Activated naive CD4-positive, alpha-beta T cell (primary cell): ENCODE results near the gene KCTD20.
"Not testable (repeated sequence)": the region's sequence is repeated elsewhere in the genome, so short reads cannot be mapped to it uniquely, and the experiment has no call there.

Experiments
- DNase-seq, 4 experiments: peaks; one replicate each; lab custom pipeline; 2025; lab: John Stamatoyannopoulos, UW

The KCTD20 gene

DNA sequence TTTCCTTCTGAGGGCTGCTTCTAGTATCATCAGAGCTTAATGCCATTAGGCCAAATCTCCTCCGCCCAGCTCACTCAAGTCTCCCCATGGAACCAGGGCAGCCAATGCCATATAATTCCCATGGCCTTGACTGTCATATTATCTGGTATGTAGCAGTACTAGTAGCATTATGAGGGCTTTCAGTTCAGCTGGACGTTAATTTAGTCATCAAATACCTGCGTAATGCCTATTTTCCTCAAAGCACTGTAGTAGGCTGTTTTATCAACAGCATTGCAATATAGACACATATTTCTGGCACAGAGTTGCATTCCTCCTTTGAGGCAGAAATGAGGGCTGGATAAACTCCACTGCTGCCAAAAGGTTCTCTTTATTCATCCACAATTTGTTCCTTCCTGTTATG is 1.7 kb downstream of the KCTD20 start:
- no peak for DNase-seq

DNA sequence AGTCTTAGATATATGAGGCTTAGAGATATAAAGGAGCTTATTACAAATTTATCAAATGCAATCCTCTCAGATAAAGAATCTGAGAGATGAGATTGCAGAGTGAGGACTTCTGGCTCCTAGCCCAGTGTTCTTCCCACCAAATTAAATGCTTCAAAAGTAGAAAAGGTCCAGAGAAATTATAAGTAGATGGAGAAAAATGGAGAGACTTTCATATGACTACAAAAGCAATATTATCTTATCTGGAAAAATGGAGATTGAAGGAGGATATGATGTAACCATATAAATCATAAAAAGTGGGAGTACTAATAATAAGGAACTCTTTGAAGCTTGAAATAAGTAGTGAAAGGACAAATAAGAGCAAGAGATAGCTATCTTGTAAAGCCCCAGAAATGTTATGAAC is 2.8 kb downstream of the KCTD20 start:
- DNase-seq: no peak

DNA sequence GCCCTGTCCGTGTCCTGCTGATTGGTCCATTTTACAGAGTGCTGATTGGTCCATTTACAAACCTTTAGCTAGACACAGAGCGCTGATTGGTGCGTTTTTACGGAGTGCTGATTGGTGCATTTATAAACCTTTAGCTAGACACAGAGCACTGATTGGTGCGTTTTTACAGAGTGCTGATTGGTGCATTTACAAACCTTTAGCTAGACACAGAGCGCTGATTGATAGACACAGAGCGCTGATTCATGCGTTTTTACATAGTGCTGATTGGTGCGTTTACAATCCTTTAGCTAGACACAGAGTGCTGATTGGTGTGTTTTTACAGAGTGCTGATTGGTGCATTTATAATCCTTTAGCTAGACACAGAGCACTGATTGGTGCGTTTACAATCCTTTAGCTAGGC is 6.4 kb downstream of the KCTD20 start:
- DNase-seq: not testable (repeated sequence)

DNA sequence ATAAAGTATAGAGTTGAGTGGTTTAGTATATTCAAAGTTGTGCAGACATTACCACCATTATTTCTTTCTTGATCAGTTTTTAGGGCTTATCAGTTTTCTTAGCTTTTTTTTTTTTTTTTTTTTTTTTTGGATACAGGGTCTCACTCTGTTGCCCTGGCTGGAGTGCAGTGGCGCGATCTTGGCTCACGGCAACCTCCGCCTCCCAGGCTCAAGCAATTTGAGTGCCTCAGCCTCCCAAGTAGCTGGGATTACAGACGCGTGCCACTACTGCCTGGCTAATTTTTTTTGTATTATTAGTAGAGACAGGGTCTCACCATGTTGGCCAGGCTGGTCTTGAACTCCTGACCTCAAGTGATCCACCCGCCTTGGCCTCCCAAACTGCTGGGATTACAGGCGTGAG is 10.1 kb downstream of the KCTD20 start:
- not testable (repeated sequence) for DNase-seq

DNA sequence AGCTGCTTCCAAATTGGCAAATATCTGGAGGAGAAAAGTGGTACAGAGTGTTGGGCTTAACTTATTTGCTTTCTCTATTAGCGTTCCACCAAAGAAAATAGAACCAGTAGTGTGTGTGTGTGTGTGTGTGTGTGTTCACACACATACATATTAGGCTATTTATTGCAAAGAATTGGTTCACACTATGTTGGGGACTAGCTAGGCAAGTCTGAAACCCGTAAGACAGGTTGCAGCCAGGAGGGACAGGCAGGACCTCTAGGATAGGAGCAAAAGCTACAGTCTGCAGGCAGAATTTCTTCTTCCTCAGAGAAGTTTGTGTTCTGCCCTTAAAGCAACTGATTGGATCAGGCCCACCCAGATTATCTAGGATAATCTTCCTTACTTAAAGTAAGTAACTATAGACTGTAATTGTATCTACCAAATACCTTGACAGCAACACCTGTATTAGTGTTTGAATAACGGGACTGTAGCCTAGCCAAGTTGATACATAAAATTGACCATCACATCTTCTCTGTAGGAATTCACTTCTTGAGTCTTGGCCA is 12.8 kb downstream of the KCTD20 start:
- no peak for DNase-seq

DNA sequence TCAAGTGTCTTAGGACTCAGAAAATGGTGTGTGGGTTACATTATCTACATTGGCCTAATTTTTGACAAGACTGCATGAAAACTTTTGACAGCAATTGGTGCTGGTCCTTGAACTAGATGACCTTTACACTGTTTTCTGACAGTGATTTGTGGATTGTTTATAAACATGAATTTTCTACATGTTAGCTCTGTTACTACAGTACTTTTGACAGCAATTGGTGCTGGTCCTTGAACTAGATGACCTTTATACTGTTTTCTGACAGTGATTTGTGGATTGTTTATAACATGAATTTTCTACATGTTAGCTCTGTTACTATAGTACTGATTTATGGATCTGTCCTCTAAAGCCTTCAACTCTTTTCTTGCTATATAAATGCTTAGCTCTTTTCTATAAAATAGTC is 16.7 kb downstream of the KCTD20 start:
- no peak for DNase-seq

DNA sequence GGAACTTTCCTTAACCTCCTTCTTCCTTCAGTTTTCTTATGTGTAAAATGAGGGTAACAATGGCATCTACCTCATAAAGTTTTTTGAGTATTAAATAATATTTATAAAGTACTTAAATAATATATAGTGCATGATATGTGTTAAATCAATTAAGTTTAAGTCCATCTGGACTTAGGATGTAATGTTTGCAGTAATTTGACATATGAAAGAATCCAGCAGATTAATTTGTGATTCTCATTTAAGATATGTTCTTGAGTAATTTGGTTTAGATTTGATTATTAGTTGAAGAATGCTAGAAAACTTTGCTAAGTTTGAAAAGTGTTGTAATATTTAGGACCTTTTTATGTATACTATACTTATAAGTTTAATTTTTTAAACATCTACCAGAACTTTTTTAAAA is 18.1 kb downstream of the KCTD20 start:
- no peak for DNase-seq

DNA sequence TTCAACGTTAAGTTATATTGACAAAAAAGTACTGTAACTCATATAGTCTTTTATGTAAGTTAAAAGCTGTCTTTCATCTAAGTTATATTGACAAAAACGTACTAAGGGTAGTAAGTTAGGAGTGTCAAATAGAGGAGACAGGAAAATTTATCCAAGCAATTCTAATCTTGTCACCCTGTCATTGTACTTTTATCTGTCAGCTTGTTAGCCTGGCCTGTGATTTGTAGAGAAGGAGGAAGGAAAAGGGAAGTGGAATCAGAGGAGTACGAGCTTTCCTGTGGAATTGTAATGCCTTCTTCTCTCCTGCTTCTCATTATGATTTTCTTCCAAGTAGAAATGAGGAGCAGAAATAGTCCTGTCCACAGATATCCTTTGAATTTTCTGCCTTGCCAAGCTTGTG is 18.8 kb downstream of the KCTD20 start:
- no peak for DNase-seq

DNA sequence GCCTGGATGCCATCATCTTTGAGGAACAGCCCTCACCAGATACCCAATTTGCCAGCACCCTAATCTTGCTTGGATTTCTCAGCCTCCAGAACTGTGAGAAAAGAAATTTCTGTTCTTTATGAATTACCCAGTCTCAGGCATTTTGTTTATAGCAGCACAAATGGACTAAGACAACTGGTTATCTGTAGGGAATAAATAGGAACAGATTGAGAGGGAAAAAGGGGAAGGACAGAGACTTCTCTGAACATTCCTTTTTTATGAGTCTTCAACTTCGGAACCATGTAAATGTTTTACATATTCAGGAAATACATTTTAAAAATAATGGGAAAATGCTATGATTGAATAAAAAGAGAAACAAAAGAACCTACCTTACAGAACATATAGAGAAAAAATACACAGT is 20.9 kb downstream of the KCTD20 start:
- no peak for DNase-seq

DNA sequence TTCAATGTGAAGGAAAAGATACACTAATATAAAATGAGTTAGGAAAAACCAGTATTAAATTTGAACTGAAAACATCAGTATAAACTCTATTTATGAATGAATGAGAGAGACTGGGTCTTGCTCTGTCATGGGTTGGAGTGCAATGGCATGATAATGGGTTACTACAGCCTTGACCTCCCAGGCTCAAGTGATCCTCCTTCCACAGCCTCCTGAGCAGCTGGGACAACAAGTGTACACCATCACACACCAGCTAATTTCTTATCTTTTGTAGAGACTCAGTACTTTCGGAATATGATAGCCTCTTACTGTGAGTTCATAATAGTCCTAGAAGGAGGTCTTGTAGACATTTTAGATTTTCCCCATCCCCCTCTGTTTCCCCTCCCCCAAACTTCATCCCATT is 21.4 kb downstream of the KCTD20 start:
- no peak for DNase-seq

DNA sequence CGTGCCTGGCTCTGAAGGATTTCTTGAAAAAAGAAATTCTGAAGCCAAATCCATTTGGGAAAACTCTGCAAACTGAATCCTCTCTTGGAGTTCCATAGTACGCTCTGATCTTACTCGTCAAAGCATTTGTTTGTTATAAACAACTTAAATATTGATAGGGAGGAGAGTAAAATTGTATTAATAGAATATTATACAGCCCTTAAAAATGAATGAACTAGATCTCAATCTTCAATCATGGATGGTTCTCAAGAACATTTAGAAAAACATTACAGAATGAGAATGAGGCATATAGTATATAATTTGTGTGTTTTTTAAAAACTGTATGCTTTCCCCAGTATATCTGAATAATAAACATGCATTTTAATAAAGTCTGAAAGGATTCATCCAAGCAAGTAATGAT is 24.8 kb downstream of the KCTD20 start:
- no peak for DNase-seq

DNA sequence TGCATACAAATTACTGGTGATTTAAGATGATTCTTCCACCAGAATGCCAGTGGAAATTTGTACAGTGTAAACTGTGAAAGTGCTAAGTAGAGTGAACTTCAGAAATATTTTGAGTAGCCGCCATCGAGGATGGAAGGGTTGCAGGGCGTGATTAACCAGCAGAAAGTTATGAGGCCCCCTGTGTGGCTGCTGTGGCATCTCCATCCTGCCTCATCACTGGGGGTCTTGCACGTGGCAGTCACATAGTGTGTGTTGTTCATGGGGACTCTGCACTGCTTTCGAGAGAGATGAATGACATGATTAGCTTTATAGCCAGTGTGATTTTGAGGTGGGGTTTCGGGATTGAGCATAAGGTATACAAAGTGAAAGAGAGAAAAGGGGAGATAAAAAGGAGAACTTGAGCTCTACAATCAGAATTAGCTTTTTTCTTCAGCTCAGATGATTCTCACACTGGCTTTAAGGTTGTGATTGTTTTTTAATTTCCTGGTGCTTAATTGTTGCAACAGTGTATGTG is 26.4 kb downstream of the KCTD20 start:
- no peak for DNase-seq

DNA sequence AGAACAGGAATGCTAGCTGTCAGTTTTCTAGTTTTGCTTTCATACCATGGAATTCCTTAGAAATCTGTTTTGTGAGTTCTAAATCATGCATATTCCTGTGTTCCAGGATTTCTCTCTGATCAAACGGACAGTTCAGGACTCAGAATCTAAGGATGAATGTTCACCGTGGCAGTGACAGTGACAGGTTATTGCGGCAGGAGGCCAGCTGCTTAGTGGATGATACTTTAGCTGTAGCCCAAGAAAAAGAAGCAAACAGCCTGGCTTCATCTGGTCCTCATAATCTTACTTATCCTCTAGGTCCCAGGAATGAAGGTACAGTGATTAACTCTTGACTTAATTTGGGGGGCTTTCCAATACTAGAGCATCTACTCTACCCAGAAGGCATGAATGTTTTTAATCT is 27.1 kb downstream of the KCTD20 start:
- no peak for DNase-seq

DNA sequence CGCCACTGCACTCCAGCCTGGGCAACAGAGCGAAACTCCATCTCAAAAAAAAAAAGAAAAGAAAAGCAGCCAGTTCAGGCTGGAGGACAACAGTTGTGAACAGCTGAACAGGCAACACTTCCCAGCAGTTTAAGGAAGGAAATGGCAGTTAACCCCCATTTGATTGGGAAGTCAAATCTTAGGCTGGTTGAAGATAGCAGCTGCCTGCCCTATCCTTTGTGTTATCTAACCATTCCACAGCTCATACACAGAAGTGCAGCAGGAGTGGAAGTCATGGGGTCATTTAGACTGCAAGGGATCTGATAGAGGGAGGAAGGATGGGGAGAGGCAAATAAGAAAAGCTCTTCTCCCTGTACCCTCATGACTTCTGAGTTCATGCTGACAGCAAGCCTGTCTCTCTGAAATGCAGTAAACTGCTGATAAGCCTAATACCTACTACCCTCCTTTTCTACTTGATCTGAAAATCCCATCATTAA is 35.3 kb downstream of the KCTD20 start:
- no peak for DNase-seq

DNA sequence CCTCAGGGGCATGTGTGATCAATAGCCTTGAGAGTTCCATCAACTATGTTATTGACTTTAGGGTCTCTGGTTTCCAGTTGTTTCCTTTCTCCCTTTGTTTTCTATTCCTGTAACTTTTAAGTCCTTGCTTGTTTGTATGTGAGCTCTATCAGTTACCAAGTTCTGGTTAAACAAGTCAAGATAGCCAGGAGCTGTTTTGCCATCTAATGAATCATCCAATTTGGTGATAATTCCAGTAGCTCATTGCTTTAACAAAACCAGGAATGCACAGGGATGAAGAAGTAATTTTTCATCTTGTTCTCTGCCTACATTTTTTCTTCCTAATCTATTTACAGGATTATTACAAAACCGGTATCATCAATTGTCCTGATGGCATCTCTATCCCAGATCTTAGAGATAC is 36.5 kb downstream of the KCTD20 start:
- no peak for DNase-seq

DNA sequence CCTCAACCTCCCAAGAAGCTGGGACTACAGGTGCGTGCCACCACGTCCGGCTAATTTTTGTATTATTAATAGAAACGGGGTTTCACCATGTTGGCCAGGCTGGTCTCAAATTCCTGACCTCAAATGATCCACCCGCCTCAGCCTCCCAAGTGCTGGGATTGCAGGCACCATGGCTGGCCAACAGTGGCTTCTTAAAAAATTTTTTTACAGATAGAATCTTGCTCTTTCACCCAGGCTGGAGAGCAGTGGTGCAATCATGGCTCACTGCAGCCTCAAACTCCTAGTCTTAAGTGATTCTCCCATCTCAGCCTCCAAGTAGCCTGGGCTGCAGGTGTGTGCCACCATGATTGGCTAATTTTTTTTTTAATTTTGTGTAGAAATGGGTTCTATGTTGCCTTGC is 40.5 kb downstream of the KCTD20 start:
- DNase-seq: not testable (repeated sequence)

DNA sequence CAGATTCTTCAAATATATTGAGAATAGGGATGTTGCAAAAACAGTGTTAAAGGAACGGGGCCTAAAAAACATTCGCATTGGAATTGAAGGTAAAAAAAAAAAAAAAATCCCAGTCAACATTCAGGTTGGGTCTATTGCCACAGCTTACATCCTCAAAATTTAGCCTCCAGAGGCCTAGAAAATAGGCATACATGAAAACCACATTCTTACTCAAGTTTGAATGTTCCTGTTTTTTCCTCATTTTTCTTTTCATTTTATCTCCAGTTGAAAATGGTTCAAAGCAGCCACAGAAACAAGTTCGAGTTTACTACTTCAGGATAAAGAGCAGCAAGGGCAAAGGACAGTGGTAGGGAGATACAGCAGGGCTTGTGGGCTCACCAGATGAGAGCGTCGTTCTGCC is 41.9 kb downstream of the KCTD20 start:
- DNase-seq: no peak

DNA sequence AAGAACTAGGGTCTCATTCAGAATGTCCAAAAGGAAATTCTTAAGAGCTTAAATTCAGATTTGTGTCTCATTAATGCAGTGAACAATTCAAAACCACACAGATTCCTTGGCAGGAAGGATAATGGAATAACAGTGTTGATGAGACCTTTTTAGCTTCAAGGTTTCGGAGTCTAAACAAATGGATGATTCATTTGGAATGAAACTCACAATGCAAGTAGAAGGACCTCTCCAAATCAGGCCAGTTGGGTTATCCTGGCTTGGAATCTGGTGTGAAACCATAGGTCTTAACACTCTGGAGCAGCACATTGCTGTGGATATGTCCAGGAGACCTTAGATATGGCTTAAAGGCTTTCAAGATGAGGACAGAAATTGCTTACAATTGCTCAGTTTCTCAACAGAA is 44.9 kb downstream of the KCTD20 start:
- no peak for DNase-seq

DNA sequence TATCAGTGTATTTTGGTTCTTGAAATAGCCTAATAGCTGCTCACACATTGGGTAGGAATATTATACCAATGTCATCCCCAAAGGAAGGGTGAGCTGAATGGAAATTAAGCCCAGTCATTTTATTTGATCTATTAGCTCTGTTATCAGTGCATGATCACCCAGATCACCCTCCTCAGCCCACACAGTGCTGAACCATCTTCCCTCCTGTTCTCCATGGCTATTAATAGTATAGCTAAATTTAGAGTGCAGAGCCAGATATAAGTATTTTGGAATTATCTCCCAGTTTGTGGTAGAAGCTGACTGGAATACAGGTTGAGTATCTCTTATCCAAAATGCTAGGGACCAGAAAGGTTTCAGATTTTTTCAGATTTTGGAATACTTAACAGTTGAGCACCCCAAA is 45.4 kb downstream of the KCTD20 start:
- DNase-seq: no peak

DNA sequence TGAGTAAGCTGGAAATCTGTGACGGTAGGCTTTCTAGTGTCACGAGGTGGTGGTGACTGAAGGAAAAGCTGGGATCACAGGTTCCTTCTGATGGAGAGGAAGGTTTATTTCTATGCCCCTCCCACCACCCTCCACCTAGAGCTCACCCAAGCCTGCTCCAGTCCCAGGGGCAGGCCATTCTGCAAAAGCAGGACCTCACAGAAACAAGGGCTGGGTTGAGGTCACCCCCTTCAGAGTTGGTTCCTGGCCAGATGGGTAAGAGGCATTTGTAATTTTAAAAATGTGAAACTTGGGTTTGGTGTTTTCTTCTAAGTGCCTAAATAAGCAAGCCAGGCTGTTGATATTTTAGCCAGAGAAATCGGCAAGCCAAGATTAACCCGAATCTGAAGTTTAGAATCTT is 46.6 kb downstream of the KCTD20 start:
- DNase-seq: no peak

DNA sequence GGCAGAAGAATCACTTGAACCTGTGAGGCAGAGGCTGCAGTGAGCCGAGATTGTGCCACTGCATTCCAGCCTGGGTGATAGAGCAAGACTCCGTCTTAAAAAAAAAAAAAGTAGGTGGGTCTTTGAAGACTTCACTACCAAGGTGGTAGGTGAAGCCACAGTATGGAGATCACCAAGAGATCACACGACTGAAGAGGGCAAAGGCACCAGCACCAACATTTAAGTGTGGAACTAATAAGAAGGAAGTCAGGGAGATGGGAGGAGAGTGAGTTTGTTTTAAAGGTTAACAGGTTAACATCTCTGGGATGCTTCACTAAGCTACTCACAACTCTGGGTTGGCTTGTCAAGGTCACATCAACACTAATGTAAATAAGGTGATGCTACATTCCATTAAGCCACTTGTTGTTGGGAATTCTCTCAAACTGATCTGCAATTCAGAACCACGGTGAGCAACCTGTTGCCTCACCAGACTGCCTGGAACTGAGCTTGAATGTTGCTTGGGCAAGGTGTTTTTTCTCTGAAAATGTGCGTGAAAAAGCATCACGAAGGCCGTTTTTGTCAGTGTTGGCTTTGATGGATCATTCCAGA is 48.7 kb downstream of the KCTD20 start:
- DNase-seq: no peak

DNA sequence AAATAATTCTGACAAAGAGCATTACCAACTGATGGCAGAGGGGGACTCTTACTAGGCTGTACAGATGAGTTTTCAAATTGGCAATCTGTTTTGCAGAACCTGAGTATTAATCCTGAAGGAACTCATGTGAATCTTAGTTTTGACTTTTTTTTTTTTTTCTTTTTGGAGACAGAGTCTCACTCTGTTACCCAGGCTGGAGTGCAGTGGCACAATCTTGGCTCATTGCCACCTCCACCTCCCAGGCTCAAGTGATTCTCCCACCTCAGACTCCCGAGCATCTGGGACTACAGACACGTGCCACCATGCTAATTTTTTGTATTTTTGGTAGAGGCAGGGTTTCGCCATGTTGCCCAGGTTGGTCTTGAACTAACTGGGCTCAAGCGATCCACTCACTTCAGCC is 49.3 kb downstream of the KCTD20 start:
- DNase-seq: no peak

DNA sequence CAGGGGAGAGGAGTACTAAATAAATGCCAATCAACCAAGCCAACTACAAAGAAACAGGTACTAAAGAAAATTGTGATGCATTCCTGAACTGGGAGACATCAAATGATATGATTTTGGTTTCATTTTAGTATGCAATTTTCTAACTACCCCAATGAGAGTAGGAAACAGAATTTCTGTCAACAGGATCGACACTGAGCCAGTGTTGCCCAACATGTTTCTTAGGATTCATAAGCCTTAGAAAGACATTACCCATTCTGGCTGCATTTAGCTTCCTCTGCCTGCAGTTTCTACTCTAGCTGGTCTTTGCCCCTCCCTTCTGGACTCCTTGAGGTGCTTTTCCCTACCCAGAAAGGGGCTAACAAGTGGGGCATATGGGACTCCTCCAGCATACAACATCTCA is 49.8 kb downstream of the KCTD20 start:
- DNase-seq: no peak

DNA sequence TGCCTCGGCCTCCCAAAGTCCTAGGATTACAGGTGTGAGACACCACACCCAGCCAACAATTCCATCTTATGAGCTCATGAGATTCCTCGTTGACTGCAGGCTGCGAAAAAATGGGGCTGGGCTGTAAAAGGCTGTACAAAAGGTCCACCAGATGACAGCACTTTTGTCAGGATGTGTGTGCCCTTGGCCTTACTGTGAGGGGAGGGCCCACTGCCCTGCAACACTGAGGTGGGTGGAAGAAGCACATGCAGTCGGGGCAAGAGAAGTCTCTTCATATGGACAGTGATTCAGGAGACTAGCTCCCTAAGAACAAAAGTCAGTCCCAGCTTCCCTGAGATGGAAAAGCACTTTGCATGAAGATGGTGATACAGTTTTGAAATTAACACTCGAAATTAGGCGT is 50.5 kb downstream of the KCTD20 start:
- no peak for DNase-seq
